CD4-positive, alpha-beta T cell treated with Interferon alpha-2 for 1 hour (primary cell): ENCODE measurements around the gene USP54.

Experiments used
- DNase-seq, 2 donors: peaks; one replicate each; pipeline ENCODE4 v3.0.0-alpha.2; 2020 to 2022

Gene USP54

GRCh38 chr10:73460897-73461296 is 130.2 kb downstream of the USP54 start:
- DNase-seq: no peak

DNA sequence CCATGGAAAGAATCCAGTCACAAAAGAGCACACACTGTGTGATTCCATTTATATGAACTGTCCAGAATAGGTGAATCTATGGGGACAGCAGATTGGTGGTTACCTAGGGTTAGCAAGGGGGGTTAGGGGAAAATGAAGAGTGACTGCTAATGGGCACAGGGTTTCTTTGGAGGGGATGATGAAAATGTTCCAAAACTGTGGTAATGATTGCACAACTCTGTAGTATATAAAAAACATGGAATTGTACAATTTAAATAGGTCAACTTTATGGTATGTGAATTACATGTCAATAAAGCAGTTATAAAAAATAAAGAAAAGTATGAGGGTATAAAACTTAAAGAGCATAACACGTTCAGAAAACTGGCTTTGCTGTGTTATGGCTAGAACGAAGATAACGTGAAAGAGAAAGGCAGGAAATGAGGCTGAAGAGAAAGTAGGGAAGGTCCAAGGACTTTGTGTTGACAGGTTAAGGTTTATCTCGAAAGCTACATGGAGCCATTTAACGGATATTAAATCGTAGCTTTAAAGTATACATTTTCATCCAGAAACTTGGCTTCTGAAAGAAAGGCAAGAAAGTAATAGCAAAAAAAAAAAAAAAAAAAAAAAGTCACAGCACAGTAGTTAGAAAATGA is 131.3 kb downstream of the USP54 start:
- no peak for DNase-seq

DNA sequence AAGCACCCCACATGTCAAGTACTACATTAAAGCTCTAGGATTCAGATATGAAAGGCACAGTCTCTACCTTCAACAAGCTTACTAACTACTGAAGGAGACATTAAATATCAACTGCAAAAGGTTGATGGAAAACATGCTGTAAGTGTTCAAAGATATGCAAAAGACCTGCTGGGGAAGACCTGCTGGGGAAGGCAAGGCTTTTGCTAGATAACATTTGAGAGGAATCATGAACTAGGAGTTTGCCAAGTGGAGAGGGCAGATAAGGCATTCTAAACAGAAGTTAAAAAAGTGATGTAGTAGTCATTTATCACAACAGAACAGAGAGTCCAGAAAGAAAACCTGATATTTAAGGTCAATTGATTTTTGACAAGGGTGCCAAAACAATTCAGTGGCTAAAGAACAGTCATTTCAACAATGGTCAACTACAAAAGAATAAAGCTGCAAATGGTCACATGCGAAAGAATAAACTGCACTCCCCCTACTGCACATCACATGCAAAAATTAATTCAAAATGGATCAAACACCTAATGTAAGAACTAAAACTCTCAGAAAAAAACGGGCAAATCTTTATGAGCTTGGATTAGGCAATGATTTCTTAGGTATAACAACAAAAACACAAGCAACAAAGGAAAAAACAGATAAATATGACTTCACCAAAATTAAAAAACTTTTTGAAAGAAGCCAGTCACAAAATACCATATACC is 134.8 kb downstream of the USP54 start:
- DNase-seq: no peak

DNA sequence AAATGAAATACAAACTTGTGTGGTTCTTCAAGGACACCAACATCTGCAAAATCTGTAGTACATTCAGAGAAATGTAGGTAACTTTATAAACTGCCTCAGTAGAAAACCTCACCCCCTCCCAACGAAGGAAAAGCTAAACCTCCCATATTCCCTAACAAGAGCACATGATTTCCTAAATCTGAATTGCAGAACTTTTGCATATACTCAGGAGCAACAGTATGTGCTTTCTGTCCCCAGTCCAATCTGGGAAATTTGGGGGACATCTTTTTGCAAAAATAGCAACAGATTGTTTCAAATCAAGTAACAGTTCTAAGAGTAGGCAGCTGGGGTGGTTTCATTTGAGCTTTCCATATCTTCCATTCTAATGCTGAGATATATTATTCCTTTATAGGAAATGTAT is 142.0 kb downstream of the USP54 start:
- DNase-seq: no peak

GRCh38 chr10:73448384-73448783 is 142.8 kb downstream of the USP54 start:
- DNase-seq: no peak
